ENCODE data around the gene DENND1B.

The DENND1B gene

DNA sequence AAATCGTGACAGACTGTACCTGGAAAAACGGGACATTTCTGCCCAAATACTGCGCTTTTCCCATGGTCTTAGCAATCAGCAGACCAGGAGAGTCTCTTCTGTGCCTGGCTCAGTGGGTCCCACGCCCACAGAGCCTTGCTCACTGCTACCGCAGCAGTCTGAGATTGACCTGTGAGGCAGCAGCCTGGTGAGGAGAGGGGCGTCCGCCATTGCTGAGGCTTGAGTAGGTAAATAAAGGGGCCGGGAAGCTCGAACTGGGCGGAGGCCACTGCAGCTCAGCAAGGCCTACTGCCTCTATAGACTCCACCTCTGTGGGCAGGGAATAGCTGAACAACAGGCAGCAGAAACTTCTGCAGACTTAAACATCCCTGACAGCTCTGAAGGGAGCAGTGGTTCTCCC lies 203.1 kb downstream of the DENND1B start:
- H3K4me3 Mint-ChIP-seq, result no peak overlapping the region
- peaks cover 60% of the 10 kb centered on the region for H3K36me3 Mint-ChIP-seq
- H3K4me1 Mint-ChIP-seq (ENCODE audit: low read depth), result no peaks in the 10 kb centered on the region
- peaks cover 23% of the 10 kb centered on the region for H3K9me3 Mint-ChIP-seq (ENCODE audit: low read depth)
- H3K27ac Mint-ChIP-seq, result no peak overlapping the region
- no peaks in the 10 kb centered on the region for H3K27me3 Mint-ChIP-seq

DNA sequence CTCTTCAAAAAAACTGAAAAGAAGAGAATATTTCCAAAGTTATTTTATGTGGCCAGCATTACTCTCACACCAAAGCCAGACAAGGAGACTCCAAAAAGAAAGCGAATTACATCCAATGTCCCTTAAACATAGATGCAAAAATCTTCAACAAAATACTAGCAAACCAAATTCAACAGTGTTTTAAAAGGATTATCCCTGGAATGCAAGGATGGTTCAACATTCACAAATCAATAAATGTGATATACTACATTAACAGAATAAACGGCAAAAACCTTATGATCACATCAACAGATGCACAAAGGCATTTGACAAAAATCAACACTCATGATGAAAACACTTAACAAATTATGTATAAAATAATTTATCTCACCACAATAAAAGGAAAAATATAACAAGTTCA lies 207.8 kb downstream of the DENND1B start:
- H3K9me3 Mint-ChIP-seq (ENCODE audit: low read depth), result peaks cover 30% of the 10 kb centered on the region
- H3K4me1 Mint-ChIP-seq (ENCODE audit: low read depth), result no peaks in the 10 kb centered on the region
- peaks cover 46% of the 10 kb centered on the region for H3K36me3 Mint-ChIP-seq
- no peak overlapping the region for H3K27ac Mint-ChIP-seq
- no peaks in the 10 kb centered on the region for H3K27me3 Mint-ChIP-seq
- H3K4me3 Mint-ChIP-seq, result no peak overlapping the region

DNA sequence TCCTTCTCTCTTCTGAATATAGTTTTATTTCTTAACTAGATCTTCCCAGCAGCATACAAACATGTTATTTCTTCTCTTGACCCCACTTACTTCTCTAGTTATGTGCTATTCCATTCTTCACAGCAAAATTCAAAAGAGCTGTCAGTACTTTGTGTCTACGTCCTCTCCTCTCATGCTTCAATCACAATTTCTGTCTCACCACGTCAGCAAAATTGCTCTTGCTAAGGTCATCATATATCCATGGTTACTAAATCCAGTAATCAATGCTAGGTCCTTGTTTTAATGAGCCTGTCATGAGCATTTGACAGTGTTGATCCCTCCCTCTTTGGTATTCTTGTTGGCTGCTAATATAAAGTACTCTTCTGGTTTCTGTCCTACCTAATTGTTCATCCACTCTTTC lies 214.2 kb downstream of the DENND1B start:
- Mint-ChIP-seq H3K4me1 (ENCODE audit: low read depth) (no peaks in the 10 kb centered on the region), H3K9me3 (ENCODE audit: low read depth) (no peaks in the 10 kb centered on the region), H3K27me3 (no peaks in the 10 kb centered on the region), H3K27ac (no peak overlapping the region), H3K4me3 (no peak overlapping the region), H3K36me3 (peaks cover 3% of the 10 kb centered on the region)

DNA sequence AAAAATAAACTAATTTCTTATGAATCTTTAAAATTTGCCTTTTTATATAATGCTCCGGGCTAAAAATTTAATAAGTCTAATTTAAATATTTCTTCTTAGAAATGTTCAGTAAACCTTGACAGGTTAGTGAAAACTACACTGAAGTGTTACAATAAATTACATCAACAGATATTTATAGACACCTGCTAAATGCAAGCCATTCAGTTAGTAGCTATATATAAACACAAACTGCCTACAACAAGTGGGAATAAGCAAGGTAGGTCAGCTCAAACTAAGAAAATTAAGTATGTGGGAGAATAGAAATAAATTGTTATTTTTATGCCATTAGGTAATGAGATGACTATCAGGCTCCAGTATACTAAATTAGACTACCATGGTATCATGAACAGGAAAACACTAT lies 215.6 kb downstream of the DENND1B start:
- Mint-ChIP-seq H3K4me1 (ENCODE audit: low read depth) (no peaks in the 10 kb centered on the region), H3K4me3 (no peak overlapping the region), H3K27me3 (no peaks in the 10 kb centered on the region), H3K36me3 (peaks cover under 1% of the 10 kb centered on the region), H3K27ac (no peak overlapping the region), H3K9me3 (ENCODE audit: low read depth) (no peaks in the 10 kb centered on the region)

DNA sequence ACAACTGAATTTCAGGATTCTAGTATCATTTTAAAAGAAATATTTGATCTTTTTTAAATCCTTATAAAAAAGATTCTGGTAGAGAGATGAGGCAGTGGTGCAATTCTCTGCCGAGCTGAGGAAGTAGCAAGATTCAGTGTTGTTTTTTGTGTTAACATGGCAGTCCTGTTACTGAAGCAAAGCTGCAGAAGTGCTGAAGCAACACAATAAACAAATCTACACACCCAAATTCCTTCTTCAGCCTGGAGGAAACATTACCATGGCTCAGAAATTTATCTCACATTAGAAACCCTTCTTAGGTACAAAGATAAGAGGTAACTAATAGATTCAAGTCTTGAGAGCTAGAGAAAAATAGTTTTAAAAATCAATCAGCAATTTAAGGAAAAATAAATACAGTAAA lies 216.0 kb downstream of the DENND1B start:
- H3K27ac Mint-ChIP-seq, result no peak overlapping the region

DNA sequence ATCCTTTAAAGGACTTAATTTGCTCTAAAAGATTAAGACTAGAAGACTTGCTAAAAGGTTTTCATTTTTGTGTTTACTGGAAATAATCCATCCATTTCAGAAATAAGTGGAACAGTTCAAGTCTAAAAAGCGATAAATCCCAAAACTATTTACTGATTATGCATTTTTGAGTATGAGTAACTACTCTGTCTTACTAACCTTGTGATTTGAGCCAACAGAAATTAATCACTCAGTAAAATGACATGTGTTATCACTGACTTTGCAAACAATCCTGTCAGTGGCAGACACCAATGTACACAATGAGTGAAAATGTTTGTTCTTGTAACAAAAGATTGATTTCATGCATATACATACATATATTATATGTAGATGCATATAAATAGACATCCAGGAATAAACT lies 218.0 kb downstream of the DENND1B start:
- no peak overlapping the region for H3K4me3 Mint-ChIP-seq
- no peaks in the 10 kb centered on the region for H3K4me1 Mint-ChIP-seq (ENCODE audit: low read depth)
- H3K9me3 Mint-ChIP-seq (ENCODE audit: low read depth), result no peaks in the 10 kb centered on the region
- no peaks in the 10 kb centered on the region for H3K36me3 Mint-ChIP-seq
- H3K27ac Mint-ChIP-seq, result no peak overlapping the region
- no peaks in the 10 kb centered on the region for H3K27me3 Mint-ChIP-seq

More for the DNA sequence above, 216.0 kb downstream of the DENND1B start:
- Mint-ChIP-seq H3K27me3 (no peaks in the 10 kb centered on the region), H3K4me1 (ENCODE audit: low read depth) (no peaks in the 10 kb centered on the region), H3K9me3 (ENCODE audit: low read depth) (no peaks in the 10 kb centered on the region), H3K36me3 (no peaks in the 10 kb centered on the region), H3K4me3 (no peak overlapping the region)

DNA sequence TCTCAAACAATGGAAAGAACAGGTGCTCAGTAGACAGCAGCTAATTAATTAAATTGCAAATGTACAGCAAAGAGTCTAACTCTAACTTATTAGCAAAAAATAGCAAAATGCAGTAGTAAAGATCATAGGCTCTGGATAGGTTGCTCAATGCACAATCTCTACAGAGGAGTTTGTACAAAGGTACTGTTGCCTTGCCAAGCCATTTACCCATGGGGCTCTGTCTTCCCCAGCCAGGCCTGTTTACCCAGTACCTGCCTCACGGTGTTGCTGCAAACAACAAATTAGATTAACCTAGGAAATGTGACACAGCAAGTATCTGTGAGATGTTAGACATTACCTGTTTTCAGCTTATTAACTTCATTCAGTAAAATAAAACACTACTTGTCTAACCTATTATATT lies 222.0 kb downstream of the DENND1B start:
- no peak overlapping the region for H3K27ac Mint-ChIP-seq
- no peak overlapping the region for H3K4me3 Mint-ChIP-seq
- H3K36me3 Mint-ChIP-seq, result peaks cover 4% of the 10 kb centered on the region
- no peaks in the 10 kb centered on the region for H3K9me3 Mint-ChIP-seq (ENCODE audit: low read depth)
- no peaks in the 10 kb centered on the region for H3K4me1 Mint-ChIP-seq (ENCODE audit: low read depth)
- no peaks in the 10 kb centered on the region for H3K27me3 Mint-ChIP-seq

DNA sequence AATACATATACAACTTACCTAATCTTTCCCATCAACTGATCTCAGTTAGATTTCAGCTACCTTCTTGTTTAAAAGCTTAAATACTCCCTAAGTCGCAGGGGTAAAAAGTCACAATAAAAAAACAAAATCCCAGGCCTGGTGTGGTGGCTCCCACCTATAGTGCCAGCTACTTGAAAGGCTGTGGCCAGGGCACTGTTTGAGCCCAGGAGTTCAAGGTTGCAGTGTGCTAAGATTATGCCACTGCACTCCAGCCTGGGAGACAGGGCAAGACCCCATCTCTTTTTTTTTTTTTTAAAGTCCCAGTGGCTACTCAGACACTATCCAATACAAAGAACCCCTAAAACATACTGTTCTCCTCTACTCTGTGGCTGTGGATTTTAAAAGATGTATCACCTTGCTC lies 228.3 kb downstream of the DENND1B start:
- Mint-ChIP-seq H3K36me3 (peaks cover 9% of the 10 kb centered on the region), H3K27ac (no peak overlapping the region), H3K4me1 (ENCODE audit: low read depth) (no peaks in the 10 kb centered on the region), H3K9me3 (ENCODE audit: low read depth) (no peaks in the 10 kb centered on the region), H3K27me3 (no peaks in the 10 kb centered on the region), H3K4me3 (no peak overlapping the region)

DNA sequence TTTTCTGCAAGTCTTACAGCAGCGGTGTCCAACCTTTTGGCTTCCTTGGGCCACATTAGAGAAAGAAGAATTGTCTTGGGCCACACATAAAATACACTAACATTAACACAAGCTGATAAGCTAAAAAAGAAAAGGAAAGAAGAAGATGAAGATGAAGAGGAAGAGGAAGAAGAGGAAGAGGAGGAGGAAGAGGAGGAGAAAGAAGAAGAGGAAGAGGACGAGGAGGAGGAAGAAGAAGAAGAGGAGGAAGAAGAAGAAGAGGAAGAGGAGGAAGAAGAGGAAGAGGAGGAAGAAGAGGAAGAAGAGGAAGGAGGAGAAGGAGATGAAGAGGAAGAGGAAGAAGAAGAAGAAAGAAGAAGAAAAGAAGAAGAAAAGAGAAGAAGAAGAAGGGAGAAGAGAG lies 230.7 kb downstream of the DENND1B start:
- Mint-ChIP-seq H3K27ac (no peak overlapping the region), H3K27me3 (no peaks in the 10 kb centered on the region), H3K4me1 (ENCODE audit: low read depth) (no peaks in the 10 kb centered on the region), H3K4me3 (no peak overlapping the region), H3K9me3 (ENCODE audit: low read depth) (no peaks in the 10 kb centered on the region), H3K36me3 (peaks cover 5% of the 10 kb centered on the region)

DNA sequence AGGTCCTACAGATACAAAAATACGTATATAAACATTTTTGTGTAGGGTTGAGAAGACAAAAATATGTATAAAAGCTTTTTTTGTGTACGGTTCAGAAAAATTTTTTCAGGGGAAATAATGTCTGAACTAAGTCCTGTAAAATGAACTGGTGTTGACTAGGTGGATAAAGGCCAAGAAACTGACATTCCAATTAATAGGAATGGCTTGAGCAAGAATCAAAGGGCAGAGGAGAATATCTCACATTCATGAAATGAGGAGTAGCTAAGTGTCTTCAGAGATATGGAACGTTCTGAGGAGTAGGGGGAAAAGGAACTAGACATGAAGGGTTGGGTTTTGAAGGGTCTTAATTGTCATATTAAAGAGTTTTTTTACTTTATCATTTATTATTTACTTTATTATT lies 231.2 kb downstream of the DENND1B start:
- H3K27ac Mint-ChIP-seq, result no peak overlapping the region

DNA sequence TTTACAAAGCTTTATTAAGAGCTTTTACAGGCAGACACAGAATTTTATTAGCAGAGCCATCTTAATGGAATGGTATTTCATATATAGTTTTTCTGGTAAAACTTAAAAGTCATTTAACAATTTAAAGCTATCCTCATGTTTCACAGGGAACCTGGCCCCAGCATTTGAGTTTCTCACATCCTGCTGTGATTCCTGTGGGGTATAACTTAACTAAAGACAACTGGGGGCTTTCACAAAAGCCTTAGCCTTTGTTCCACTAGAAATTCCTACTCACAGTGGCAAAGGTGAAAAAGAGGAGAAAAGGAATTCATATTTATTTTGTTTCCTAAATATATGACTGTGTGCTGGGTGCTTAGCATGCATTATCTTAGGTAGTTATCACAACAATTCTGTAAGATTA lies 233.9 kb downstream of the DENND1B start:
- Mint-ChIP-seq H3K36me3 (peaks cover 5% of the 10 kb centered on the region), H3K9me3 (ENCODE audit: low read depth) (no peaks in the 10 kb centered on the region), H3K4me3 (no peak overlapping the region), H3K27ac (no peak overlapping the region), H3K4me1 (ENCODE audit: low read depth) (no peaks in the 10 kb centered on the region), H3K27me3 (no peaks in the 10 kb centered on the region)

More for the DNA sequence above, 231.2 kb downstream of the DENND1B start:
- Mint-ChIP-seq H3K27me3 (no peaks in the 10 kb centered on the region), H3K4me1 (ENCODE audit: low read depth) (no peaks in the 10 kb centered on the region), H3K9me3 (ENCODE audit: low read depth) (no peaks in the 10 kb centered on the region), H3K4me3 (no peak overlapping the region), H3K36me3 (peaks cover 5% of the 10 kb centered on the region)

DNA sequence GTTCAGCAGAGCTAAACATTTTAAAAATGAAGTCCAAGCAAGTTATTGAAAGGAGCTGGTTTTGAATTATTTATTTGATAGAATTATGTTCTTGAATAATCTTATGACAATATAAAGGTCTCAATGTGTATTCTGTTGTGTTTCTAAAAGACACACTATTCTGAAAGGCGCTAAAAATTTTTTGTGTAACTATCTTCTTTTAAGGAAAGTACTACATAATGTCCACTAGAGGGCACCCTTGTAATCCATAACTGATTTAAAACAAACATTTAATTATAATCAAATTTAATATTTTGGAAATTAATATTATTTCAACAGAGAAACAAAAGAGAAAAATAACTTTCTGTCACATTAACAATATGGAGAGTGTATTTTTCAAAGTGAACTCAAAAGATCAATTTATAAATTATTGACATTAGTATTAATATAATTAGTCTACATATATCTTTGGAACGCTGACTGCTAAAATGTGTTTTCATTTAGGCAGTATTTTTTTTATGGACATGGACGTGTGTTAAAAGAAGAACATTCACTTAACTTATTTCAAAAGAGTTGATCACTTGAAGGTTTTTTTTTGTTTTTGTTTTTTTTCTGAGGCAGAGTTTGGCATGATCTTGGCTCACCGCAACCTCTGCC lies 248.4 kb downstream of the DENND1B start:
- no peak overlapping the region for H3K27ac Mint-ChIP-seq
- H3K36me3 Mint-ChIP-seq, result no peaks in the 10 kb centered on the region
- no peaks in the 10 kb centered on the region for H3K4me1 Mint-ChIP-seq (ENCODE audit: low read depth)
- no peaks in the 10 kb centered on the region for H3K9me3 Mint-ChIP-seq (ENCODE audit: low read depth)
- no peak overlapping the region for H3K4me3 Mint-ChIP-seq
- H3K27me3 Mint-ChIP-seq, result no peaks in the 10 kb centered on the region

DNA sequence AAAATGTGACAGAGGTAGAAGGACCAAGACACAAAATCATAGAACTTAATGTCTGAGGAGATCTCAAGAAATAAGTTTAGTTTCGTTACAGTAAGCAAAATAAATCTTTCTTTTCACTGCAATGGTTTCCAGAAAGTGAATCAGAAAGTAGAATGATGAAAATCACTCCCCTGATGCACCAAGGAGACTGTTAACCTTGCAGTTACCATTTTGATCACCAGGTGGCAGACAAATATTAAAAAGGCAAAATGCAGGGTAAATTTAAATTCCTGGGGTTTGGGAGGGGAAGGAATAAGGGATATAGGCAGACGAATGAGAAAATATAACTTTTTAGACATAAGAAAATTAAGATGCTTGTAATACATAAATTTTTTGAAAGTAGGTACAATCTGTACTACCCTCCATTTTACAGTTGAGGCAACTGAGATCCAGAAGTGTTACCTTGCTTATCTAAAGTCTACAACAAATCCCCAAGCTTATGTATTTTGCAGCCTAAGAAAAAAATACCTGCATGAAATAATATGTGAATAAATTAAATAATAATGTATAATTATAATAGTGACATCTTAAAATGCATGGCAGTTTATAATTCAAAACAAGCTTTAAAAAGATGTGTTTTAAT lies 254.1 kb downstream of the DENND1B start:
- no peaks in the 10 kb centered on the region for H3K9me3 Mint-ChIP-seq (ENCODE audit: low read depth)
- H3K4me3 Mint-ChIP-seq, result no peak overlapping the region
- peaks cover 3% of the 10 kb centered on the region for H3K36me3 Mint-ChIP-seq
- H3K27ac Mint-ChIP-seq, result no peak overlapping the region
- peaks cover 5% of the 10 kb centered on the region for H3K4me1 Mint-ChIP-seq (ENCODE audit: low read depth)
- H3K27me3 Mint-ChIP-seq, result no peaks in the 10 kb centered on the region

DNA sequence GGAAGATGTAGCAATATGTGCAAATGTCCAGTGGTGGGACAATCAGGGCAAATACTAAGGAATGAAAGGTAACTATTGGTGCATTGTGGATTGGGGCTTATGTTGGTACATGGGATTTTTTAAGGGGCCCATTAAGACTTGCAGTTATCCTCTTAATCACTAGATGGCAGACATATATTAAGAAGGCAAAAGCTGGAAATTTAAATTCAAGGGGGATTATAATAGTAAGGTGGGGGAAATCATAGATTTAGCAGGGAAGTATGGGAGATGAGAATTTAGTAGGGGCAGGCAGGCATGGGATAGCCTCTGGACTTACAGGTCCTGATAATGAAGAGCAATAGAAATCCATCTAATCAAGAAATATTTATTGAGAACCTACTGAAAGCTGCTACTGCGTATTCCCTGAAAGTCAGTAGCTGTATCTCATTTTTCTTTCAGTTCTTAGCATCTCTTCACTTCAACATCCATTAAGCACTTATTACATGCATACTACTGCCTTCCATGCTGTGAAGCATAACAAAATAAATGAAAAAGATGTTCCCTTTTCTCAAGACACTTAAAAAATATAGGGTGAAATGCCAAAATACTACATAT lies 255.4 kb downstream of the DENND1B start:
- Mint-ChIP-seq H3K4me1 (ENCODE audit: low read depth) (peaks cover 5% of the 10 kb centered on the region), H3K27me3 (no peaks in the 10 kb centered on the region), H3K36me3 (peaks cover 3% of the 10 kb centered on the region), H3K9me3 (ENCODE audit: low read depth) (no peaks in the 10 kb centered on the region), H3K27ac (no peak overlapping the region), H3K4me3 (no peak overlapping the region)

DNA sequence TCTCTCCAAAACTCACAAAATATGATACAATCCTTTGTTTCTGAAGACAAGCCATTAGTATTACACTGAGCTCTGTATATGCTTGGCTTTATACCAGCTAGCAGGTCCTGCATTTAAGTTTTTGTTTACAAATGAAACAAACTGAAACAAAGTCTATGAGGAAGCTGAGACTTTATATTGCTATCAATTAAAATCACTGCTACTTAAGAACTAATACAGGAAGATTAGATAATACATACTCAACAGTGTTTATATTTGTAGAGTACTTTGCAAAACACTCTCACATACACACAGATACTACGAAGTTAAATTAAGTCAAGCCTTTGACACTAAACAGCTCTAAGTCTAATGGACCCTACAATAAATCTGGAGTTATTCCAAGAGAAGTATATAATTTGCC lies 259.9 kb downstream of the DENND1B start:
- Mint-ChIP-seq H3K9me3 (ENCODE audit: low read depth) (no peaks in the 10 kb centered on the region), H3K4me3 (no peak overlapping the region), H3K27ac (no peak overlapping the region), H3K36me3 (peaks cover 19% of the 10 kb centered on the region), H3K27me3 (no peaks in the 10 kb centered on the region), H3K4me1 (ENCODE audit: low read depth) (no peaks in the 10 kb centered on the region)

Data from activated naive CD8-positive, alpha-beta T cell (primary cell).